Renal cortical epithelial cell (primary cell): ENCODE results near the gene MEG3. TPM values are rescaled to one million over a fixed set of nuclear protein-coding genes. Genes with fewer than 3 reads are reported as not detected.
"Not testable (repeated sequence)": the region's sequence is repeated elsewhere in the genome, so short reads cannot be mapped to it uniquely, and the experiment has no call there.

Experiments used
- DNase-seq: peaks from one replicate; pipeline ENCODE4 v3.0.0-alpha.2; 2011; ENCODE audit warnings: low read depth
- total RNA-seq: library from RNA; depleted of rRNA; stranded (reverse); fragments of >200 nt; gene quantifications from 2 replicates; pipeline ENCODE4 v1.2.3, GENCODE V29; 2014

Gene MEG3
- total RNA-seq, 1 donor from 2014 or later, result 14.3 TPM

DNA sequence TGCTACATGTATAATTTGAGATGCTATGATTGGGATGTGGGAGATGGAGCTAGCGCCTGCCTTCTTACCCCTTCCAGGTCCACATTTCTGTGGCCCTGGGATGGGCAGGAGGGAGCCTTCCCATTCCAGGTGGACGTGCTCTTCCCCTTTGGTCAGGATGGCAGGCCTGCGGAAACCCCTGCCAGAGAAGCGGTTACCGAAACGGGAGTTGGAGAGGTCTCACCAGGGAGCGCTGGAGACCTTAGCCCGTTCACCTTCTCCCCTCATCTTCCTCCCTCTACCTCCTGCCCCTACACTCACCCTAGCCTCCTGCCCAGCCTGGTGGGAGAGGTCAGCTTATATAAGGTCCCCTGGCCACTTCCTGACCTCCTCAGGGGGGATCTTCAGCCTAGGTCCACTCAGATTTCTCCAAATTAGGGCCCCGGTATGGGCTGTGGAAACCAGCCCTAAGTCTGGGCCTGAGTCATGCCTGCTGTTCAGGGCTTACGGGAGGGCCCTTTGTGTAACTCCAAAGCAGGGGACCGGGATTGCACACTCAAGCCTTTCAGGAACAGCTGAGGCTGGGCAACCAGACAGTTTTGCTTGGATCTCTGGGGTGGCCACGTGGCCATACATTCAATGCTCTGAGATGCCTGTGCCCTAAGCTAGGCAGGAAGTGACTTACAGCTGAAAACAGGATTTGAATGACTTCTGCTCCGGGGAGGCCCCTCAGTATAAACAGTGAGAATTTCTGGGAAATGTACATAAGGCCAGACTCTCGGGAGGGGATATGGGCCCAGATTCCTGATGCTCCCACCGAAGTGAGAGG, 10.2 kb upstream of the MEG3 start:
- DNase-seq, result no peak

DNA sequence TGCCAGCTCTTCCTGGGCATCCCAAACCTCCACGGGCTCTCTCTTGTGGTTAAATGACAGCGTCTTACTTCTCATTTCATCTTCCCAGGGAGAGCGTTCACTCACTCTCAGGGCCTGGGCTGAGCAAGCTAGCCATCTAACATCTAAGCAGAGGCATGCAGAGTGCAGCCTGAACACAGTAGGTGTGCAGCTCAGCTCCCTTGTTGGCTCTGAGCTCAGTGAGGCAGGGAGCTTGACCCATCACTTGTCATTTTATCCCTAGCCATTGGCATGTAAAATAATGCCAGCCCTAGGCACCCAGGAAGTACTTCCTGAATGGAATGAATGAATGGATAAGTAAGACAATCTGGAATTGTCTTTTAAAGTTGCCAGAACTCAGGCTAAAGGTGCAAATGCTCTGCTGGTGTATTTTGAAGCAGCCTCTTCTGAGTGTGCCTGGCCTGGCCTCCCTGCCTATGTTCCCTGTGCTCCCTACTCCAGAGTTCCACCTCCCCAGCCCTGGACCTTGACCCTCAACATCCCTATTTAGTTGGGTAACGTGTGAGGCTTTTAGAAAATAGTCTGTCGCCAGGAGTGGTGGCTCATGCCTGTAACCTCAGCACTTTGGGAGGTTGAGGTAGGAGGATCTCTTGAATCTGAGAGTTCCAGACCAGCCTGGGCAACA, 9.5 kb upstream of the MEG3 start:
- DNase-seq, result no peak

DNA sequence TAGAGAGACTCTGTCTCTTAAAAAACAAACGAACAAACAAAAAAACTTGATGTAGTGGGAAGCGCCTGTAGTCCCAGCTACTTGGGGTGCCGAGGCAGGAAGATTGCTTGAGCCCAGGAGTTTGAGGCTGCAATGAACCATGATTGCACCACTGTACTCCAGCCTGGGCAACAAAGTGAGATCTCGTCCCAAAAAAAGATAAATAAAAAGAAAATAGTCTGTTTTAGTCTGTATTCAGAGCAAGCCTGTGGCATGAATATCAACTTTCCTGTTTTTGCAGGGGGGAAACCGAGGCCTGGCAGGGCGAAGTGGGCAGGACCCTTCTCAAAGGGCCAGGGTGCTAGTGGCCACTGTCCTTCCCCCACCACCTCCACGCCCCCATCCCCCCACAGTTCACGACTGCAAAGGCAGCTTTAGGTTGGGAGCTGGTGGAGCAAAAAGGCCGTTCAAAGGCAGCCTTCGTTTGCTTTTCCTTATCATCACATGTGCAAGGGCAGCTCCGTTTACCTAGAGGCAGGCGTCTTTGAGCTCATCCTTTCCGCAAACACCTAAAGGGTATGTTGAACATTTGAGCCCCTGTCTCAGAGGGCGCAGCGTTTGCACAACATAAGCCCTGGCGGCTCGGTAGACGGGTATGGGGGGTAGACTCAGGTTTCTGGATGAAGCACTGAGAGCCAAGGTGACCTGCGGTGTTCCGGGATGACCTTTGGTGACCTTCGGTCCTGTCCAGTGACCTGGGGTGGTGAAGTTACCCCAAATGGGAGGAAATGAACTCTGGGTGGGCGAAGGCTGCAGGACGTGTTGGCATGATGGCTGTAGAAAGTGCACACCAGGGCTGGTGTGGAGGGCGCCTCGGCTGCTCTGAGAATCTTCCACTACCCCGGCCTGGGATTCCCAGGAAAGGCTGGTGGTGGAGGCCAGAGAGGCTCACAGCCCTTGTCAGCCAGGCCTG, 8.7 kb upstream of the MEG3 start:
- no peak for DNase-seq

DNA sequence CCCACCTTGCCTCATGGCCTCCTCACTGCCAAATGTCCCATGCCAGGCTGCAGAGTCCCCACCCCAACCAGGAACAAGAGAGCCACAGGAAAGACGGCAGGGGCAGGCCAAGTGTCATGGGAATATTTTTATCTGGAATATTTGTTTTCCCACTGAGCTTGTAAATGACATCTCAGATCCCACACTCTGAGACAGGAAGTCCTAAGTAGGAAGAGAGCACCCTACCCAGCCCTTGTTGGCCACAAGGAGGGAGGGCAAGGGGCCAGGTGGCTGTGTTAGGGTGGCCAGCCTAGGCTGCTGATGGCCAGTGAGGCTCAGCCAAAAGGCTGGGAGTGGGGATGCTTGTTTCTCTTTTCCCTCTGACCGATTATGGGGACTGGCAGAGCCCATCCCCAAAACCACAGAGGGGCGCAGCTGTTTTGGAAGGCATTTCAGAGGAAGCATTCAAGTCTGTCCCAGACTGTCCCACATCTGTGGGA, 7.7 kb upstream of the MEG3 start:
- no peak for DNase-seq

DNA sequence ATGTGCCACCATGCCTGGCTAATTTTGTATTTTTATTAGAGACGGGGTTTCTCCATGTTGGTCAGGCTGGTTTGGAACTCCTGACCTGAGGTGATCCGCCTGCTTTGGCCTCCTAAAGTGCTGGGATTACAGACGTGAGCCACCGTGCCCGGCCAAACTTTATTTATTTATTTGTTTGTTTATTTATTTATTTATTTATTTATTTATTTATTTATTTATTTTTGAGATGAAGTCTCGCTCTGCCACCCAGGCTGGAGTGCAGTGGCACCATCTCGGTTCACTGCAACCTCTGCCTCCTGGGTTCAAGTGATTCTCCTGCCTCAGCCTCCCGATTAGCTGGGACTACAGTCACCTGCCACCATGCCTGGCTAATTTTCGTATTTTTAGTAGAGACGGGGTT, 7.0 kb upstream of the MEG3 start:
- DNase-seq, result not testable (repeated sequence)

GRCh38 chr14:100819453-100819828, 6.5 kb upstream of the MEG3 start:
- no peak for DNase-seq

DNA sequence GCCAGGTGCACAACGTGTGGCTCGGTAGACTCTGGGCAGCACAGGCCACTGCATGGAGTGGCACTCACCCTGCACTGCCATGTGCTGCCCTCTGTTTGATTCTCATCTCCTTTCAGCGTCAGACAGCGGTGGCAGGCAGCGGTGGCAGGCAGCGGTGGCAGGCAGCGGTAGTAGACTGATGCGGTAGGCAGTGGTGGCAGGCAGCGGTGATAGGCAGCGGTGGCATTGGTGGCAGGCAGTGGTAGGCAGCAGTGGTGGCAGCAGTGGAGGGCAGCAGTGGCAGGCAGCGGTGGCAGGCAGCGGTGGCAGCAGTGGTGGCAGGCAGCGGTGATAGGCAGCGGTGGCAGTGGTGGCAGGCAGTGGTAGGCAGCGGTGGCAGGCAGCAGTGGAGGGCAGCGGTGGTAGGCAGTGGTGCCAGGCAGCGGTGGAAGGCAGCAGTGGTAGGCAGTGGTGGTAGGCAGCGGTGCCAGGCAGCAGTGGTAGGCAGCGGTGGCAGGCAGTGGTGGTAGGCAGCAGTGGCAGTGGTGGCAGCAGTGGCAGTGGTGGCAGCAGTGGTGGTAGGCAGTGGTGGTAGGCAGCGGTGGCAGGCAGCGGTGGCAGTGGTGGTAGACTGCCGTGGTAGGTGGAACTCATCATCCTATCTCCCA, 6.0 kb upstream of the MEG3 start:
- DNase-seq, result no peak

- no peak for DNase-seq
These were observed 5.0 kb upstream of the MEG3 start for GRCh38 chr14:100820957-100821356.

DNA sequence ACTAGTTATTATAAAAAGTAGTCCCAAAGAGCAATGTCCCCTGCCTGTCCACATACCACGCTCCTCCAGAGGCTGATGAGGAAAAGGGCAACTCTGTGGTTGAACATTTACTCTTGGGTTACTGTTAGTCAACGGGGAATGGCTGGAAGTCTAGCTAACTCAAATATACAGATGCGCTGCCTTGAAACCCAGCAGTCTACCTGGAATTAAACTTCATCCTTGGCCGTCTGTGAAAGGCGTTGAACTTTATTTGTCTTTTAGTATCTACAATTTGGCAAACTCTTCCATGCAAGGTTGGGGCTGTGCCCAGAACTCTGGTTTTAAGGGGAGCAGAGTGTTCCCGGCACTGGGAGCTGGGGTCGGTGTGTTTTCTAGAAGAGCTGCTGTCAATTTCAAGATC, 3.9 kb upstream of the MEG3 start:
- DNase-seq, result peak; percentile 5

DNA sequence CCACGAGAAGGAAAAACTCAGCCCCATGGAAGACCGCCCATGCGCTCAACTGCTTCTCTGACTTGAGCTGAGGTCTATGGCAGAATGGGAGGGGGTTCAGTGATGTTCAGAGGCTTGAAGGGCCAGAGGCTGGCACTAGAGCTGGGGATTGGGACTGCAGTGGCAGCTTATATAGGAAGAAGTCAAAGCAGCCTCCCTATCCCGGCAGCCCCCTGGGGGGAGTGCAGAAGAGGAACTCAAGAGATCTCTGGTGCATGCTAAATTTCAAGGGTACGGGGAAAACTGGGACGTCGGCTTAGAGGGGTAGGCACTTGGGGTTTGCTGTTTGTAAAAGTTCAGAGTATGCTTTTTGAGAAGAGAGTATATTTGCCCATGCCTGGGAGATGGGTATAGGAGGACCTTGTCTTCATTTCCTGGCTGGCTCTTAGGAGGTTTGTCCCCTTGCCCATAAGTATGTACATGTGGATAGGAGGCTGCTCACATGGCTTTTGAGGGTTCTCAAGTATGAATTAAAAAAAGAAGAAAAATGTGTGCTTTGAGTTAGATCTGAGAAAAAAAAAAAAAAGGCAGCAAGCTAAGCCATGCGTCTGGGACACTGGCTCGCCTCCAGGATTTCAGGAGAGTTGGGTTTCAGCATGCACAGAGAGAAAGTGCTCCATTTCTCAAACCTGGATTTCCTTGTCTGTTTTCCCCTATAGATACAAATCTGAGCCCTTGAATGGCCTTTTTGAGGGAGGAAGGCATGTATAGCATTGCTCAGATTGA, 3.2 kb upstream of the MEG3 start:
- no peak for DNase-seq

GRCh38 chr14:100823413-100824080, 2.4 kb upstream of the MEG3 start:
- DNase-seq, result no peak

DNA sequence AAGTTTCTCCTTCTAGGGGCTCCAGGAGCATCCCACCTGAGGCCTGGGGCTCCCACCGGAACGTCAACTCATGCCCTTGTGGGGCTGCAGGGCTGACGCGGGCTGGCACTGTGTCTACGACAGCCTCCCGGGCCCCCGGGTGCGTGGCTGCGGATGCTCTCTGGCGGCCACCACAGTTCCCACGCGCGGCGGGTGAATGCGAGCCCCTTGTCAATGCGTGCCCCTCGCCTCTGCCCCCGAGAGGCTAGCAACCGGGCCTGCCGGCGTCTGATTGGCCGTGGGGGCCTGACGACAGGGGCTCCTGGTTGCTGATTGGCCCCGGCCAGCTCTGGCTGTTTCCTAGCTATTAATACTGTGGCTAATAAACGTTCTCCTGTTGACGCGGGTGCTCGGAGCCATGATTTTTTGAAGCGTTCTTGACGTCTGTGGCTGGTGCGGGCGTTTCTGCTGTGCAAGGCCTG, 1.8 kb upstream of the MEG3 start:
- DNase-seq, result no peak

- no peak for DNase-seq
These were observed 811 bp upstream of the MEG3 start for GRCh38 chr14:100824901-100825712.

- DNase-seq, result no peak
These were observed 628 bp downstream of the MEG3 start for GRCh38 chr14:100826391-100827100.

- no peak for DNase-seq
These were observed 1.4 kb downstream of the MEG3 start for GRCh38 chr14:100827101-100828021.

DNA sequence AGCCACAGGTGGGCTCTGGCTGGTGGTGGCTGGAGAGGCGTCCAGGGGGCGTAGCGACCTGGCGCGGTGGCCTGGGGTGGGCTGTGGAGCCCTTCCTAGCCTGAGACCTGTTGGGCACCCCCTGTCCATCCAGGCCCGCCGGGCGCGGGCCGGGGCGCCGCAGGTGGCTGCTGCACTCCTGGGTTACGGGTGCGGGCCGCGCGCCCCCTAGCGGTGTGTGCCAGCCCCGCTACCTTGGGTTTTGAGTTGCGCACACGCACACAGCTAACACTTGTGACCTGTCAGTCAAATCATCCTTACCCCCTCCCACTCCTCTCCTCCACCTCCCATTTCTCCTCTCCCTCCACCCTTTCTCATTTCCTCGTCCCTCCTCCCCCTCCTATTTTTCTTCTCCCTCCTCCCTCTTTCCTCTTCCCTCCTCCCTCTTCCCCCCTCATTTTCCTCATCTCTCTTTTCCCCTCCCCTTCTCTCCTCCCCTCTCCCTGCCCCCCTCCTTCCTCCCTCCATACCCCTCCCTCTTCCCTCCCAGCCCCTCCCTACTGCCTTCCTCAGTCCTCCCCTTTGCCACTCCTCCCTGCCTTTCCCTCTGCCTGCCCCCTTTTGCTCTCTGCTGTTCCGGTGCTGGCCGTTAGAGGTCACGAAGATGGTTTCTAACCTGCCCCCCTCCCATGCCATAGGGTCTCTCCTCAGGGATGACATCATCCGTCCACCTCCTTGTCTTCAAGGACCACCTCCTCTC, 2.3 kb downstream of the MEG3 start:
- no peak for DNase-seq

DNA sequence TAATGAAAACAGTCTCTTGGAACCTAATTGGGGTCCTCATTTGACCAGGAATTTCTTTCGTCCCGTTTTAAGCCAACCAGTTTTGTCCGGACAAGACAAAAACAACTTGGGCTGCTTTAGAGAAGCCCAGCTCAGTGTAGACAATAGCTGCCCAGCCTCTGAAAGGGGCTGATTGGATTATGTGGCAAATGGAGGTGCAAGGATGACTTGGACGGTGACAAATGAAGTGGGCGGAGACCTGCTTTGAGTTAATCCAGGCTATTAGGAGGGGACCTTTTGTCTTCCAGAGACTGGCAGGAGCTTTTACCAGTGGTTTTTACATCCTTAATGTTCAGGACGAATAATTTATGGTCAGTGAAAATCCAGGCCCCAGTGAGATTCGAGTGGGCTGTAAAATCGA, 4.8 kb downstream of the MEG3 start:
- DNase-seq, result no peak
